Fibroblast of pulmonary artery (primary cell): Measurements from ENCODE around the gene PI3.
"Not testable (repeated sequence)": the region's sequence is repeated elsewhere in the genome, so short reads cannot be mapped to it uniquely, and the experiment has no call there.

Experiments
- DNase-seq: peaks from one replicate; pipeline ENCODE4 v3.0.0-alpha.2; 2010; ENCODE audit warnings: low read depth
- H3K4me3 ChIP-seq: replicated peaks from 2 replicates; pipeline ENCODE4 v1.5.1; 2011; ENCODE audit warnings: low read depth, mild to moderate bottlenecking, control low read depth, low read length, moderate library complexity
- CTCF ChIP-seq: IDR thresholded peaks from 2 replicates; pipeline ENCODE4 v1.5.1; 2011; ENCODE audit warnings: mild to moderate bottlenecking, control low read depth, low read length, inconsistent platforms; ENCODE audit errors: missing control alignments

Gene PI3

GRCh38 chr20:45152405-45152804 is 22.3 kb upstream of the PI3 start:
- no peak for DNase-seq
- no peak overlapping the region for H3K4me3 ChIP-seq
- TF ChIP-seq CTCF: no peak

- H3K4me3 ChIP-seq: no peak overlapping the region
- no peak for TF ChIP-seq CTCF
- no peak for DNase-seq
Measured at GRCh38 chr20:45153147-45153546, 21.6 kb upstream of the PI3 start.

- TF ChIP-seq CTCF: no peak
- DNase-seq: no peak
Measured at GRCh38 chr20:45153752-45154151, 20.9 kb upstream of the PI3 start.

DNA sequence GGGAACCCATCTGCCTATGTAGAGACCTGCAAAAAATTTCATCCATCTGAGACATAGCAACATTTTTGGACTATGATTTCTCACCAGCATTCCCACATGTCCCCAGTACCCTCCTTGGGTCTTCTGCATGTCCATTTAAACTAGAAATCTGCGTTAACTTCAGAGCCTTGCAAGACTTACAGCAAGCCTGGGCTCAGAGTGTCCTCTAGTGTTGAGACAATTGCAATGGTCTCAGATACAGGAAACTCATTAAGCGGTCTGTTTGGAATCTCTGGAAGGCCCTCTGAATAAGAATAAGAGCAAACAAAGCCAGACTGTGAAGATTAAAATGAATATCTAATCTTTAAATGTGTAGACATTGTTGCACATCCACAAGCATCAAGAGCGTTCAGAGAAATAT is 20.5 kb upstream of the PI3 start:
- peak; percentile 11 for DNase-seq
- TF ChIP-seq CTCF: no peak
- no peak overlapping the region for H3K4me3 ChIP-seq

More at GRCh38 chr20:45153752-45154151, 20.9 kb upstream of the PI3 start:
- no peak overlapping the region for H3K4me3 ChIP-seq

- not testable (repeated sequence) for DNase-seq, H3K4me3 ChIP-seq
Measured at GRCh38 chr20:45154794-45155193, 19.9 kb upstream of the PI3 start.

- DNase-seq: no peak
- no peak overlapping the region for H3K4me3 ChIP-seq
- no peak for TF ChIP-seq CTCF
Measured at GRCh38 chr20:45156713-45157112, 18.0 kb upstream of the PI3 start.

DNA sequence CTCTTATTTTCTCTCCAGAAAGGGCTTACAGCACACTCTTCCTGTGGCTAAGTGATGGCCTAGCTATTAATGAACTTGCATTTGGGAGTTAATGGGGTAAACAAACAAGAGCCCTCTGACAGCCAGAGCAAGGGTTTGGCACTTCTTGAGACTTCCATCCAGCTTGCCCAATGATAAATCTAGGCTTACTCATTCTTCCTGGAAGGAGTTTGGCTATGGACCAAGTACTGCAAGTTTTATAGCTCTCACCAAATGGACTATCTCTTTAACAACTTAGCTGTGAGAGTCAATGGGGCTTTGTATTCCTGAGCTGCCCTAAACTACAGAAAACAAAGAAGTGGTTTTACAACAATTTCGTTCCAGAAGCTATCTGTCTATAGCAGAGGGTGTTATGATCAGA is 16.7 kb upstream of the PI3 start:
- no peak for TF ChIP-seq CTCF
- DNase-seq: peak; percentile 87
- H3K4me3 ChIP-seq: no peak overlapping the region
